HEK293T (cell line): Measurements from ENCODE around the gene SKIC8.

Source experiments
- BHLHE40 ChIP-seq: fragments of 450-650 bp; IDR thresholded peaks from 2 replicates; pipeline ENCODE4 v1.6.1; 2016; ENCODE audit warnings: mild to moderate bottlenecking, moderate library complexity, borderline replicate concordance
- HDGF ChIP-seq: fragments of 450-650 bp; IDR thresholded peaks from 2 replicates; pipeline ENCODE4 v1.6.1; 2017; ENCODE audit warnings: antibody characterized with exemption, borderline replicate concordance
- SP1 ChIP-seq: fragments of 450-650 bp; IDR thresholded peaks from 2 replicates; pipeline ENCODE4 v1.6.1; 2017
- SUZ12 ChIP-seq: fragments of 450-650 bp; IDR thresholded peaks from 2 replicates; pipeline ENCODE4 v1.6.1; 2016; ENCODE audit warnings: mild to moderate bottlenecking

GRCh38 chr15:78314181-78314581 is 14.8 kb upstream of the SKIC8 start:
- no peak for TF ChIP-seq BHLHE40
- TF ChIP-seq SP1: no peak
- TF ChIP-seq SUZ12: no peak
- no peak for TF ChIP-seq HDGF
